Right cardiac atrium (tissue), 5 donors: Measurements from ENCODE around the gene ARHGAP24. TPM values are rescaled to one million over a fixed set of nuclear protein-coding genes. Genes with fewer than 3 reads are reported as not detected.

Experiments
- ATAC-seq, 2 donors: fragments of 200-7000 bp; cut with Tn5 transposase; one replicate each; pipeline versions ENCODE4 v1.8.0 to v1.9.1; 2020; ENCODE audit warnings: moderate library complexity in 2 of 2, mild to moderate bottlenecking in 1 of 2
- DNase-seq, 3 donors: peaks; one replicate each; pipeline ENCODE4 v3.0.0-alpha.2; 2020
- H3K27ac ChIP-seq: one replicate; pipeline ENCODE4 v1.5.1; 2013; ENCODE audit warnings: mild to moderate bottlenecking, low read length, control low read depth, moderate library complexity
- H3K27me3 ChIP-seq: one replicate; pipeline ENCODE4 v1.6.1; 2013; ENCODE audit not compliant: control insufficient read depth, insufficient read depth
- H3K4me1 ChIP-seq: one replicate; pipeline ENCODE4 v1.6.1; 2013; ENCODE audit warnings: low read length; ENCODE audit not compliant: control insufficient read depth, insufficient read depth
- H3K4me3 ChIP-seq: one replicate; pipeline ENCODE4 v1.5.1; 2013; ENCODE audit warnings: low read length, control low read depth
- H3K9me3 ChIP-seq: one replicate; pipeline ENCODE4 v1.6.1; 2013; ENCODE audit warnings: low read length; ENCODE audit not compliant: control insufficient read depth
- WGBS: extraction: QIAGEN DNeasy Blood & Tissue Kit; methylation state at CpG from one replicate; pipeline ENCODE4 v1.1.7; 2013; 5-methylcytosine and 5-hydroxymethylcytosine counted together
- intact Hi-C, 4 donors: fragments of 100-400 bp; cut with DNase I; formaldehyde crosslinking; loops; one replicate each; pipeline versions ENCODE4 v1.11.0 to v1.14.0; 2022 to 2023
- polyA plus RNA-seq: library from polyadenylated mRNA; stranded (reverse); fragments of 200-250 nt; gene quantifications from one replicate; pipeline ENCODE4 v1.2.3, GENCODE V29; 2013
- total RNA-seq, 4 donors: library from RNA; stranded (reverse); fragmentation: NEBNext Ultra II Directional; extraction: Animal tissue kit (Norgen Biotek cat#: 25700); gene quantifications; one replicate each; pipeline ENCODE4 v1.2.1, GENCODE V29; 2021
- donor health status: healthy with polysubstance abuse.
- donor health status: DM: no; HTN: yes; CAD: no.
- donor health status: DM: no; HTN: no; CAD: no.
- donor health status: DM: no; HTN: yes; CAD: no; lungs with severe emphysema.
- donor health status: DM: yes; HTN: yes; CAD: no.

The ARHGAP24 gene
- total and polyA plus RNA-seq, 5 donors, result 16.7 to 49.3 (median 36.7) TPM

GRCh38 chr4:85611661-85612060 is 136.7 kb downstream of the ARHGAP24 start:
- no peak overlapping the region for H3K4me3 ChIP-seq
- H3K9me3 ChIP-seq, result no peaks in the 10 kb centered on the region
- DNase-seq (no peak), ATAC-seq (no peak)
- H3K4me1 ChIP-seq, result no peaks in the 10 kb centered on the region
- H3K27me3 ChIP-seq, result no peaks in the 10 kb centered on the region
- intact Hi-C loops, result no loop called here
- no peak overlapping the region for H3K27ac ChIP-seq

DNA sequence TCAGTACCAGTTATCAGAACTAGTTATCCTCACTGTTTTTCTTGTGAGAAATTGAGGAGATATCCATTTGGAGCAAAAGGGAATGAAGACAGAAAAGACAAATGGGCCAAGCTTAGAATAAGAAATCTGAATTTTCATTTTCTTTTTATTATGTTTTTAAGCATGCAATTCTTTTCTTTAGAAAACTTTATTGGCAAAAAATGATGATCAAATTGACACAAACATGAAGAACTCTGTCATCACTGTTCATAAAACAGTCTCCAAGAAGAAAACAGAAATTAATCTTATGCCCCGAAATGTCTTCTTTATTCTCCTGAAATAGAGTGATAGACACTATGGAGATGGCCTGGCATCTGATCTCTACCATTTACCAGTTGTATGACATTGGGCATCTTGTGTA is 139.0 kb downstream of the ARHGAP24 start:
- ATAC-seq (no peak), DNase-seq (no peak)
- no peaks in the 10 kb centered on the region for H3K9me3 ChIP-seq
- H3K27me3 ChIP-seq, result no peaks in the 10 kb centered on the region
- no peak overlapping the region for H3K4me3 ChIP-seq
- WGBS, result 93% methylated on average over 1 of the region's 1 CpG
- intact Hi-C loops, result no loop called here
- no peak overlapping the region for H3K27ac ChIP-seq
- H3K4me1 ChIP-seq, result no peaks in the 10 kb centered on the region

DNA sequence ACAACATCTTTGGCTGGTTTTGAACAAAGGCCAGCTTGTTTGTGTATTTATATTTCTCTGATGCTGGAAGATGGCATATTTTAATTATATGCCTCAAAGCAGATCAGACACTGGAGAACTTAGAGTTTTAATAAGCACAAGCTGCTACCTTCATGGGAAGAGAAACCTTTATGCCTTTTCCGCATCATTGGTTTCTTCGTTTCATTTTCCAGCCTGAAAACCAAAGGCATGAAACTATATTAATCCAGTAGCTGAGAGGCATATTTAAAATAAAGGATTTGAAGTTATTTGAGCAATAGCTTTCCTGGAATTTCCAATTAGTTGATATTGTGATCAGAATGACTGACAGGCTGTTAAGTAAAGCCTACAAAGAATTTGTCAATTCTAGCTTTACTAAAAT is 141.0 kb downstream of the ARHGAP24 start:
- Histone ChIP-seq H3K27ac (no peak overlapping the region), H3K4me3 (no peak overlapping the region), H3K9me3 (no peaks in the 10 kb centered on the region), H3K27me3 (no peaks in the 10 kb centered on the region), H3K4me1 (no peaks in the 10 kb centered on the region)
- DNase-seq (no peak), ATAC-seq (no peak)
- intact Hi-C loops, result no loop called here
- 97% methylated on average over 2 of the region's 2 CpGs for WGBS

DNA sequence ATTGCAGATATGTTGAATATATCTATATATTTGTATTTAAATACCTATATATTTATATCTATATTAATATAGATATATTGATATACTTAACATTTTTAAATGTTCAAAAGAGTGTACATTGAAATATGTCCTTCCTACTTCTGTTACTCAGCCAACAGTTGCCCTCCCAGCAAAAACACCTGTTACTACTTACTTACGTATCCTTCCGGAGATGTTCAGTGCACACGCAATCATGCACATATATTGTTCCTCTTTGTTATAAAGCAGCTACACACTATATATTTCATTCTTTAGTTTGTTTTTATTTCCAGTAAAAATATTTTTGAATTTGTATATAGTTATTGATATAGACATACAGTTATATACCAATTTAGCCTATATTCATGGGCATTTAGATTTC is 142.3 kb downstream of the ARHGAP24 start:
- no peak overlapping the region for H3K4me3 ChIP-seq
- no peaks in the 10 kb centered on the region for H3K4me1 ChIP-seq
- no peak overlapping the region for H3K27ac ChIP-seq
- no peak for DNase-seq
- 98% methylated on average over 3 of the region's 3 CpGs for WGBS
- H3K9me3 ChIP-seq, result no peaks in the 10 kb centered on the region
- H3K27me3 ChIP-seq, result no peaks in the 10 kb centered on the region
- intact Hi-C loops, result no loop called here
- no peak for ATAC-seq

DNA sequence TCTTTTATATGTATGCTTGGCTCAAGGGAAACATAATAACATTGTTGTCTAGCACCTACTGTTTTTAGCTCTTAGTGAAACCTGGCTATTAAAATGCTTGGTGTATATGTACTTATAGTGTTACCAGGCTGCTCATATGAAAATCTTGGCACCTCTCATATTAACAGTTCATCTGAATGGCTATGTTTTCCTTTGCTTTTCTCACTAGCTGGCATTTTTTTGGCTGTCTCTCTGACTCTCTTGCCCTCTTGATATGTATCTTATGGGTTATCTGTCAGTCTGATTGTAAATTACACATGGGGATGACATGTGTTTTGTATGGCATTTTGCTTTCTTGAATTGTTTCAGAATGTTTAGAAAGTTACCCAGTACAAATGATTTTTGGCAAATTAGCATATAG is 158.0 kb downstream of the ARHGAP24 start:
- Histone ChIP-seq H3K4me1 (no peaks in the 10 kb centered on the region), H3K27me3 (no peaks in the 10 kb centered on the region), H3K4me3 (no peak overlapping the region), H3K27ac (no peak overlapping the region), H3K9me3 (no peaks in the 10 kb centered on the region)
- DNase-seq, result no peak
- intact Hi-C loops, result no loop called here
- ATAC-seq, result no peak

DNA sequence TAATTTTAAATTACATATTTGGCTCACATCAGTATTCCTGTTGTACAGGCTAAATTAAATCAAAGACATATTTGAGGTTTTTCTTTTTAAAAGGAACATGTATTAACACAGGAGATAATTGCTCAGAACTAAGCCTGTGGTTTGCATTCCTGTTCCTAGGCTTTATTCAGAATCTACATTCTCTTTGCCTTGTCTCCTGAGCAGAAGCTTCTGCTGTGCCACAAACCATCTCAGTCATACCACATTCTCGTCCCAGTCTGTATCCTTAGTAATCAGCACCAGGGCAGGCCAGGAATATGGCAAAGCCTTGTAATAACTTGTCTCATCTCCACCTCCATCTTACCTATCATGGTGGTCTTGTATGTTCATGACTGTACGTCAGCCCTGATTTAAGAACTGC is 162.8 kb downstream of the ARHGAP24 start:
- intact Hi-C loops, result no loop called here
- Histone ChIP-seq H3K4me3 (no peak overlapping the region), H3K27ac (no peak overlapping the region), H3K9me3 (no peaks in the 10 kb centered on the region), H3K27me3 (no peaks in the 10 kb centered on the region), H3K4me1 (no peaks in the 10 kb centered on the region)
- 92% methylated on average over 2 of the region's 2 CpGs for WGBS
- DNase-seq, result no peak
- no peak for ATAC-seq

- no peak overlapping the region for H3K27ac ChIP-seq
- DNase-seq (no peak), ATAC-seq (no peak)
- WGBS, result 62% methylated on average over 4 of the region's 4 CpGs
- H3K27me3 ChIP-seq, result no peaks in the 10 kb centered on the region
- intact Hi-C loops, result no loop called here
- no peaks in the 10 kb centered on the region for H3K9me3 ChIP-seq
- H3K4me1 ChIP-seq, result no peaks in the 10 kb centered on the region
- no peak overlapping the region for H3K4me3 ChIP-seq
Observed at GRCh38 chr4:85639946-85640345, 165.0 kb downstream of the ARHGAP24 start.

- no peak for DNase-seq
- WGBS, result 95% methylated on average over 7 of the region's 7 CpGs
- intact Hi-C loops, result no loop called here
- H3K4me1 ChIP-seq, result no peaks in the 10 kb centered on the region
- H3K4me3 ChIP-seq, result no peak overlapping the region
- ATAC-seq, result no peak
- H3K27ac ChIP-seq, result no peak overlapping the region
- H3K27me3 ChIP-seq, result no peaks in the 10 kb centered on the region
- H3K9me3 ChIP-seq, result no peaks in the 10 kb centered on the region
Observed at GRCh38 chr4:85642356-85643100, 167.6 kb downstream of the ARHGAP24 start.

GRCh38 chr4:85644061-85644460 is 169.1 kb downstream of the ARHGAP24 start:
- Histone ChIP-seq H3K4me3 (no peak overlapping the region), H3K4me1 (no peaks in the 10 kb centered on the region), H3K9me3 (no peaks in the 10 kb centered on the region), H3K27ac (no peak overlapping the region), H3K27me3 (no peaks in the 10 kb centered on the region)
- 86% methylated on average over 2 of the region's 2 CpGs for WGBS
- no peak for DNase-seq
- ATAC-seq, result no peak
- intact Hi-C loops, result no loop called here

GRCh38 chr4:85650908-85651307 is 176.0 kb downstream of the ARHGAP24 start:
- no peak for ATAC-seq
- H3K9me3 ChIP-seq, result no peaks in the 10 kb centered on the region
- WGBS, result 95% methylated on average over 4 of the region's 4 CpGs
- peaks cover 1% of the 10 kb centered on the region for H3K4me1 ChIP-seq
- no peak for DNase-seq
- H3K4me3 ChIP-seq, result no peak overlapping the region
- H3K27me3 ChIP-seq, result no peaks in the 10 kb centered on the region
- intact Hi-C loops, result no loop called here
- H3K27ac ChIP-seq, result no peak overlapping the region

- no peak for DNase-seq
Observed at GRCh38 chr4:85656759-85657505, 182.0 kb downstream of the ARHGAP24 start.

More at GRCh38 chr4:85656759-85657505, 182.0 kb downstream of the ARHGAP24 start:
- H3K4me1 ChIP-seq, result peaks cover 7% of the 10 kb centered on the region
- no peak overlapping the region for H3K4me3 ChIP-seq
- peak in 1 of 2 donors; percentile 60 for ATAC-seq
- 79% methylated on average over 2 of the region's 2 CpGs for WGBS
- intact Hi-C loops, result no loop called here
- no peaks in the 10 kb centered on the region for H3K27me3 ChIP-seq
- H3K27ac ChIP-seq, result no peak overlapping the region
- no peaks in the 10 kb centered on the region for H3K9me3 ChIP-seq
